ENCODE data around the gene AEBP2. TPM values are rescaled to one million over a fixed set of nuclear protein-coding genes. Genes with fewer than 3 reads are reported as not detected.
"Not testable (repeated sequence)": the region's sequence is repeated elsewhere in the genome, so short reads cannot be mapped to it uniquely, and the experiment has no call there.

AEBP2 gene
- total RNA-seq, 2 donors from 2014 or later = 44.0 to 54.8 TPM

- intact Hi-C loops (cut with DNase I) = no loop called here
These were observed 4.8 kb downstream of the AEBP2 start for GRCh38 chr12:19444097-19444496.

GRCh38 chr12:19447386-19447785 is 8.1 kb downstream of the AEBP2 start:
- intact Hi-C loops (cut with DNase I) = no loop called here
- DNase-seq (ENCODE audit: low spot score) = no peak

More at GRCh38 chr12:19444097-19444496, 4.8 kb downstream of the AEBP2 start:
- no peak for DNase-seq (ENCODE audit: low spot score)

GRCh38 chr12:19449814-19450213 is 10.5 kb downstream of the AEBP2 start:
- intact Hi-C loops (cut with DNase I) = no loop called here

GRCh38 chr12:19450362-19450761 is 11.1 kb downstream of the AEBP2 start:
- no peak for DNase-seq (ENCODE audit: low spot score)
- intact Hi-C loops (cut with DNase I) = no loop called here

More at GRCh38 chr12:19449814-19450213, 10.5 kb downstream of the AEBP2 start:
- DNase-seq (ENCODE audit: low spot score) = no peak

DNA sequence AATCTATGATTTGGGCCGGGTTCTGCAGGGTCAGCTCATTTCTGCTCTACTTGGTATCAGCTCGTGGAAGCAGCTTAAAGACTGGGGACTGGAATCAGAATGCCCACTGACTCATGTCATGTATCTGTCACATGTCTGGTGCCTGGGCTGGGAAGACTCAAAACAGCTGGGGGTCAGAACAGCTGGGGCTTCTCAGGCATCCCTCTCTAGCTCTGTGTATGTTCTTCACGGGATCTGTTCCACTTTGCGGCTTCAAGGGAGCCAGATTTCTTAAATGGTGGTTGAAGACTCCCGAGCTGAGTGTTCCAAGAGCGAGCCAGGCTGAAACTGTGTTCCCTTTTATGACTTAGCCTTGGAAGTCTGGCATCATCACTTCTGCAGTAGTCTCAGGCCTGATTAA is 11.9 kb downstream of the AEBP2 start:
- DNase-seq (ENCODE audit: low spot score) = no peak
- intact Hi-C loops (cut with DNase I) = no loop called here

GRCh38 chr12:19453961-19454360 is 14.7 kb downstream of the AEBP2 start:
- DNase-seq (ENCODE audit: low spot score) = no peak
- intact Hi-C loops (cut with DNase I) = no loop called here

DNA sequence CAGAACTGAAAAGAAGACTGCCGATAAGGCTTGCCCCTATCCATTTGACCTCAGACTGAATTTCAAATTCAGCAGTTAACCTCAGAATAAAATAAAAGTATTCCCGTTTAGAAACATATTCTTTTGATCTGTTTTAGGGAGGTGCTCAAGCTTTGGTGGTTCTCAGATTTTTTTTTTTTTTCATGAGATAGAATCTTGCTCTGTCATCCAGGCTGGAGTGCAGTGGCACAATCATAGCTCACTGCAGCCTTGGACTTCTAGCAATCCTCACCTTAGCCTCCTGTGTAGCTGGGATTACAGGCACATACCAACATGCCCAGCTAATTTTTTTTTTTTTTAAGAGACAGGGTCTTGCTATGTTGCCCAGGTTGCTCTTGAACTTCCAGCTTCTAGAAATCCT is 15.5 kb downstream of the AEBP2 start:
- no peak for DNase-seq (ENCODE audit: low spot score)
- intact Hi-C loops (cut with DNase I) = no loop called here

DNA sequence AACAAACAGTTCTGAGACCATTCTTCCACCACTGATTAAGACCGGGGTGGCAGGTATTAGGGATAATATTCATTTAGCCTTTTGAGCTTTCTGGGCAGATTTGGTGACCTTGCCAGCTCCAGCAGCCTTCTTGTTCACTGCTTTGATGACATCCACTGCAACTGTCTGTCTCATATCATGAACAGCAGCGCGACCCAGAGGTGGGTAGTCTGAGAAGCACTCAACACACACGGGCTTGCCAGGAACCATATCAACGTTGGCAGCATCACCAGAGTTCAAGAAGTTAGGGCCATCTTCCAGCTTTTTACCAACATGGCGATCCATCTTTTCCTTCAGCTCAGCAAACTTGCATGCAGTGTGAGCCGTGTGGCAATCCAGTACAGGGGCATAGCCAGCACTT is 16.9 kb downstream of the AEBP2 start:
- no peak for DNase-seq (ENCODE audit: low spot score)
- intact Hi-C loops (cut with DNase I) = no loop called here

- intact Hi-C loops (cut with DNase I) = no loop called here
- no peak for DNase-seq (ENCODE audit: low spot score)
These were observed 18.3 kb downstream of the AEBP2 start for GRCh38 chr12:19457561-19457960.

DNA sequence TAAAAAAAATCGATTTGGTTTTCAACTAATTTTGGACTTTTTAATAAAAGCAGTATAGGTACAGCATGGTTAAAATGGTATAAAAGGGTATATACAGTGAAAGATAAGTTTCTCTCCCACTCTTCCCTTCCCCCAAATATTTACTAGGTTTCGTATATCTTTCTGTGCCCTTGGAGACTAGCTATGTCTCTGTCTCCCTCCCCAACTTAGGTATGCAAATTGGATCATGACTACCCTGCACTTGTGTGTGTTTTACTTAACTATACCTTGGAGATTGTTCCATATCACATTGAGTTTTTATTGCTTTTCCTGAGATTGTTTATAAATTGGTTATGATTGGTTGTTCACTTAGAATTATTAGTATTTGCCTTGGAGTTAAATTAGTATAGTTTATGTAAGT is 19.4 kb downstream of the AEBP2 start:
- no peak for DNase-seq (ENCODE audit: low spot score)
- intact Hi-C loops (cut with DNase I) = no loop called here

DNA sequence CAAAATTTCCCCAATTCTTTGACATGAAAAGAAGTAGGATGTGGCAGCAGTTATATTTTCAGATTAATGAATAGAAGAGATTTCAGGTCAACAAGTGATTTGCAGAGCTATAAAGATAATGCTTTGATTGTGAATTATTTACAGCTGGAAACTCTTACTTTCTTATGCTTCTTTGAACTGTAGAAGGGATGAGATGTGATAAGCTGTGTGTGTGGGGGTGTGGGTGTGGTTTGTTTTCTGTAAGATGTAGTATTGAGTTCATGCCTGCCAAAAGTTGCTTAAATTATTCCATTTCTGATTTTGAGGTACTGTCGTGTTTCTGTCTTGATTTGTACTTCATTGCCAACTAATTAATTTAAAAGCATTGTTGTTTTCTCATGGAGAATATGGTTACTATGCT is 22.7 kb downstream of the AEBP2 start:
- DNase-seq (ENCODE audit: low spot score) = no peak
- intact Hi-C loops (cut with DNase I) = no loop called here

GRCh38 chr12:19462406-19462805 is 23.1 kb downstream of the AEBP2 start:
- DNase-seq (ENCODE audit: low spot score) = no peak
- intact Hi-C loops (cut with DNase I) = no loop called here

- no peak for DNase-seq (ENCODE audit: low spot score)
- intact Hi-C loops (cut with DNase I) = no loop called here
These were observed 24.9 kb downstream of the AEBP2 start for GRCh38 chr12:19464192-19464580.

DNA sequence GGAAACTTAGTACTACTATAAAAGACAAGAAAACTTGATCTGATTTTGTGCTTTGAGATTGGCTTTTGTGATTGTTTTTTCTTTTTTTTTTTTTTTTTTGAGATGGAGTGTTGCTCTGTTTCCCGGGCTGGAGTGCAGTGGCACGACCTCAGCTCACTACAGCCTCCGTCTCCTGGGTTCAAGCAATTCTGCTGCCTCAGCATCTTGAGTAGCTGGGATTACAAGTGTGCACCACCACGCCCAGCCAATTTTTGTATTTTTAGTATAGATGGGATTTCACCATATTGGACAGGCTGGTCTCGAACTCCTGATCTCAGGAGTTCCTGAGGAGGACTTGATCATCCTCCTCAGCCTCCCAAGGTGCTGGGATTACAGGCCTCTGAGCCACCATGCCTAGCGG is 26.4 kb downstream of the AEBP2 start:
- DNase-seq (ENCODE audit: low spot score) = no peak
- intact Hi-C loops (cut with DNase I) = no loop called here

DNA sequence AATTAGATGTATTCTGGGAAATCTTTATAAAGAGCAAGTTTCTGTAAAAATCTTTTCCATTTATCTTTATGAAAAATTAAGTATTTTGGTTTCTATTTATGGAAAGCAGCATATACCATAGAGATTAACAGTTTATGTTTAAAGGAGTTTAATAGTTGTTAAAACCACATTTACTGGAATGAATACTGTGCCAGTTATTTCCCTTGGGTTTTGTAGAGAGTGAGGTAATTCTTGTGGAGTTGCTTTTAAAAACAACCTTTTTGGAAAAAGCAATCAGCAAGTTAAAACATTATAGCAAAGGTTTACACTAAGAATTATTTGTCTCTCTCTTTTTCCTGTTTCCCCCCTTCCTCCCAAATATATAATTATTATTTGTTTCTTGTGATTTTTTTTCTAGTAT is 34.9 kb downstream of the AEBP2 start:
- intact Hi-C loops (cut with DNase I) = loop anchor here in 1 of 2 donors (2.0 kb wide), 1 partner anchor 25 kb away; no protein-coding TSS in a partner anchor
- no peak for DNase-seq (ENCODE audit: low spot score)

GRCh38 chr12:19475884-19476505 is 36.7 kb downstream of the AEBP2 start:
- DNase-seq (ENCODE audit: low spot score) = not testable (repeated sequence)
- intact Hi-C loops (cut with DNase I) = loop anchor here in 1 of 2 donors (2.0 kb wide), 1 partner anchor 23 kb away; no protein-coding TSS in a partner anchor

DNA sequence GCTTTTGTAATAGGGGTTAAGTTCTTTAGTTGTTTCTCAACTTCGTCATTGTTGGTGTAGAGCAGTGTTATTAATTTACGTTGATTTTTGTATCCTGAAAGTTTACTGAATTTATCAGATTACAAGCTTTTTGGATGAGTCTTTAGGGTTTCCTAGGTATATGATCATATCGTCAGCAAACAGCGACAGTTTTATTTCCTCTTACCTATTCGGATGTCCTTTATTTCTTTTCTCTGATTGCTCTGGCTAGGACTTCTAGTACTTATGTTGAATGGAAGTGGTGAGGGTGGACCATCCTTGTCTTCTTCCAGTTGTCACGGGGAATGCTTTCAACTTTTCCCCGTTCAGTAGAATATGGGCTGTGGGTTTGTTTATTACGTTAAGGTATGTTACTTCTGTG is 37.8 kb downstream of the AEBP2 start:
- no peak for DNase-seq (ENCODE audit: low spot score)
- intact Hi-C loops (cut with DNase I) = no loop called here

- no peak for DNase-seq (ENCODE audit: low spot score)
- intact Hi-C loops (cut with DNase I) = no loop called here
These were observed 41.2 kb downstream of the AEBP2 start for GRCh38 chr12:19480459-19480858.

DNA sequence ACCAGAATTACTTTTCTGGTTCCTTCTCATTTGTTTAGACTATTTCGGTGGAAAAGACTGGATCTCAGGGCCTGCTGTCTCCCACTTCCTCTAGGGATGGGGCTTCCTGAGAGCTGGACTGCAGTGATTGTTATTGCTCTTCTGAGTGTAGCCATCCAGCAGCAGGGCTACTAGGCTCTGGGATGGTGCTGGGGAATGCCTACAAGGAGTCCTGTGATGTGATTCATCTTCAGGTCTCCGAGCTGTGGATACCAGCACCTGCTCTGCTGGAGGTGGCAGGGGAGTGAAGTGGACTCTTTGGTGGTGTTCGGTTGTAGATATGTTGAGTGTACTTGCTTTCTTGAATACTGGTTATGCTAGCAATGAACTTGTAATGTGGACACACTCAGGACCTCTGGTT is 42.7 kb downstream of the AEBP2 start:
- intact Hi-C loops (cut with DNase I) = no loop called here
- DNase-seq (ENCODE audit: low spot score) = no peak

DNA sequence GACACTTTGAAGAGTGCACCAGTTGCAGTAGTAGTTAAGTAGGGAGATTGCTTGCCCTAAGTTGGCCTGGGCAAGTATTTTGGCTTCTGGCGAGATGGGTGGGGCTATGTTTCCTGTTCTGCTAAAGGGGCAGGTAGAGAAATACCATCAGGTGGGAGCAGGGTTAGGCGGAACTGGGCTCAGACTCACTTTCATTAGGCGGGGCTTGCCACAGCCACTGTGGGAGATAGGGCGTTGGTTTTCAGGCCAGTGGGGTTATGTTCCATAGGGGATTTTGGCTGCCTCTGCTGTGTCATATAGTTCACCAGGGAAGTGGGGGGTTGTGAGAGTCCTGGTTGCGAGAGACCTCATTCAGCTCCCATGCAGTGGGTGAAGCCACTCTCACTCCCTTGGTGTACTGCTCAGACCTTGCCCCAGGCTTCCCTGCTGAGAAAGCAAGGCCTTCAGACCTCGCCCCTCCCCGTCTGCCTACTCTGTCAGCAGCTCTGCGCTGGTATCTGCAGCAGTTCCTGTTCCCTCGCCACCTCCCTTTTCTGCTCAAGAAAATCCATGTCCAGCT is 43.3 kb downstream of the AEBP2 start:
- intact Hi-C loops (cut with DNase I) = no loop called here
- no peak for DNase-seq (ENCODE audit: low spot score)

GRCh38 chr12:19483727-19484126 is 44.4 kb downstream of the AEBP2 start:
- DNase-seq (ENCODE audit: low spot score) = no peak
- intact Hi-C loops (cut with DNase I) = no loop called here
